Panc1 (cell line): ENCODE data around the gene SSH3. TPM values are rescaled to one million over a fixed set of nuclear protein-coding genes. Genes with fewer than 3 reads are reported as not detected.

ENCODE experiments used
- ATAC-seq: fragments of 200-7000 bp; cut with Tn5 transposase; 2 replicates; pipeline ENCODE4 v1.9.1; 2020; ENCODE audit warnings: mild to moderate bottlenecking, moderate library complexity
- BruUV-seq: library from RNA; stranded (reverse); fragments of 400-500 nt; replicated peaks from 2 replicates; lab custom pipeline; 2021; lab: Mats Ljungman, UMichigan
- CTCF ChIA-PET: fragments of 300-600 bp; sonication (Branson Sonifier 250); formaldehyde crosslinking; loops from one replicate; lab custom pipeline; 2022; ENCODE audit warnings: antibody characterized with exemption; lab: Charles Lee
- POLR2A ChIA-PET: fragments of 300-600 bp; sonication (Branson Sonifier 250); formaldehyde crosslinking; loops from one replicate; lab custom pipeline; 2022; ENCODE audit warnings: antibody characterized with exemption; lab: Charles Lee
- DNase-seq: peaks from one replicate; pipeline ENCODE4 v3.0.0-alpha.2; 2010; ENCODE audit warnings: low read depth, low spot score
- H3K27ac ChIP-seq: 2 replicates; pipeline ENCODE4 v1.5.1; 2011; ENCODE audit warnings: mild to moderate bottlenecking, low read length, inconsistent platforms
- H3K27me3 ChIP-seq: fragments of 200-500 bp; sonication (Bioruptor generic); 2 replicates; pipeline ENCODE4 v1.6.0; 2014; ENCODE audit warnings: low read length, inconsistent platforms; ENCODE audit not compliant: control insufficient read depth, insufficient read depth
- H3K36me3 ChIP-seq: fragments of 200-500 bp; sonication (Bioruptor generic); 2 replicates; pipeline ENCODE4 v1.5.1; 2014; ENCODE audit warnings: inconsistent platforms, mild to moderate bottlenecking, low read length, moderate library complexity; ENCODE audit not compliant: control insufficient read depth, insufficient read depth
- H3K4me1 ChIP-seq: 2 replicates; pipeline ENCODE4 v1.5.1; 2011; ENCODE audit warnings: inconsistent platforms, mild to moderate bottlenecking, low read length, moderate library complexity; ENCODE audit not compliant: control insufficient read depth, insufficient read depth
- H3K4me3 ChIP-seq, 2 experiments: 2 replicates each; pipeline ENCODE4 v1.5.1; 2011 to 2012; ENCODE audit warnings: low read depth in 2 of 2, low read length in 2 of 2, mild to moderate bottlenecking in 2 of 2, inconsistent platforms in 1 of 2, moderate library complexity in 1 of 2
- H3K9me3 ChIP-seq: fragments of 200-500 bp; sonication (Bioruptor generic); 2 replicates; pipeline ENCODE4 v1.5.1; 2014; ENCODE audit warnings: low read depth, mild to moderate bottlenecking, inconsistent platforms, low read length, moderate library complexity; ENCODE audit not compliant: control insufficient read depth, insufficient read depth
- CTCF ChIP-seq: fragments of 450-650 bp; IDR thresholded peaks from 2 replicates; pipeline ENCODE4 v1.5.1; 2017; ENCODE audit warnings: mild to moderate bottlenecking
- POLR2AphosphoS5 ChIP-seq: IDR thresholded peaks from 2 replicates; pipeline ENCODE4 v1.6.1; 2012; ENCODE audit warnings: mild to moderate bottlenecking, low read depth, low read length, moderate library complexity
- REST ChIP-seq, 2 experiments: IDR thresholded peaks; 2 replicates each; pipeline ENCODE4 v1.6.1; 2011 to 2012; ENCODE audit warnings: low read depth in 2 of 2, control low read depth in 1 of 2, low read length in 1 of 2, mild to moderate bottlenecking in 1 of 2, moderate library complexity in 1 of 2; ENCODE audit not compliant: insufficient read depth in 1 of 2
- SIN3A ChIP-seq: IDR thresholded peaks from 2 replicates; pipeline ENCODE4 v1.6.1; 2012; ENCODE audit warnings: low read depth, mild to moderate bottlenecking, low read length, moderate library complexity, borderline replicate concordance; ENCODE audit not compliant: insufficient read depth
- TCF7L2 ChIP-seq: IDR thresholded peaks from 2 replicates; pipeline ENCODE4 v1.6.1; 2011; ENCODE audit warnings: mild to moderate bottlenecking, low read depth, low read length, inconsistent platforms
- in situ Hi-C: cut with HindIII; loops from 2 replicates; pipeline ENCODE4 v1.10.0; 2016; ENCODE audit warnings: low sequenced_read_pairs, low pct_unique_long_range_greater_than_20kb
- intact Hi-C: fragments of 100-400 bp; cut with micrococcal nuclease; formaldehyde crosslinking; loops from one replicate; pipeline ENCODE4 v1.10.0; 2022; ENCODE audit not compliant: unreplicated experiment
- total RNA-seq: library from RNA; stranded (reverse); gene quantifications from one replicate; pipeline ENCODE4 v1.2.1, GENCODE V29; 2021; ENCODE audit not compliant: unreplicated experiment

The SSH3 gene
- total RNA-seq, 1 experiment from 2014 or later = 79.8 TPM

- ATAC-seq (no peak), DNase-seq (no peak)
- Histone ChIP-seq H3K36me3 (no peaks in the 10 kb centered on the region), H3K4me3 (no peak overlapping the region), H3K27ac (no peak overlapping the region), H3K9me3 (no peaks in the 10 kb centered on the region), H3K27me3 (no peaks in the 10 kb centered on the region), H3K4me1 (no peaks in the 10 kb centered on the region)
- intact Hi-C loops = loop anchor here (10.0 kb wide), 1 partner anchor 216 kb away; no protein-coding TSS in a partner anchor
- ChIA-PET POLR2A (no interaction called here), CTCF (no interaction called here)
- BruUV-seq = no TSS peak
- in situ Hi-C loops = no loop called here
- TF ChIP-seq REST (IDR thresholded peaks at IDR 0.05; ENCODE audit: insufficient read depth in 1 of 2, low read depth in 2 of 2, low read length in 1 of 2) (no peak), TCF7L2 (no peak), POLR2AphosphoS5 (no peak), SIN3A (no peak), CTCF (no peak)
These were observed 7.8 kb downstream of the SSH3 start for GRCh38 chr11:67311051-67311555.

GRCh38 chr11:67311556-67312082, 8.3 kb downstream of the SSH3 start:
- CTCF ChIA-PET = no interaction called here
- Histone ChIP-seq H3K27me3 (no peaks in the 10 kb centered on the region), H3K9me3 (no peaks in the 10 kb centered on the region), H3K4me1 (no peaks in the 10 kb centered on the region), H3K4me3 (no peak overlapping the region), H3K27ac (no peak overlapping the region), H3K36me3 (no peaks in the 10 kb centered on the region)
- intact Hi-C loops = loop anchor here (10.0 kb wide), 1 partner anchor 217 kb away; no protein-coding TSS in a partner anchor
- TF ChIP-seq TCF7L2 (no peak), SIN3A (no peak), REST (IDR thresholded peaks at IDR 0.05; ENCODE audit: insufficient read depth in 1 of 2, low read depth in 2 of 2, low read length in 1 of 2) (no peak), CTCF (no peak), POLR2AphosphoS5 (no peak)
- ATAC-seq (peak; percentile 52), DNase-seq (no peak)
- POLR2A ChIA-PET = no interaction called here
- in situ Hi-C loops = no loop called here
- BruUV-seq = no TSS peak
